H9 (cell line): ENCODE results near the gene MPP1. TPM values are rescaled to one million over a fixed set of nuclear protein-coding genes. Genes with fewer than 3 reads are reported as not detected.

Experiments used
- DNase-seq: peaks from one replicate; pipeline ENCODE4 v3.0.0-alpha.2; 2017
- H2AFZ ChIP-seq: one replicate; pipeline ENCODE4 v1.6.1; 2013; ENCODE audit warnings: mild to moderate bottlenecking, low read length, control low read depth, moderate library complexity
- H2AK5ac ChIP-seq: 2 replicates; pipeline ENCODE4 v1.6.1; 2013; ENCODE audit warnings: low read length, control low read depth, mixed read lengths; ENCODE audit not compliant: insufficient read length
- H2BK120ac ChIP-seq: one replicate; pipeline ENCODE4 v1.6.1; 2013; ENCODE audit warnings: low read depth, mild to moderate bottlenecking, low read length, control low read depth, inconsistent platforms; ENCODE audit not compliant: poor library complexity, severe bottlenecking
- H2BK12ac ChIP-seq: 2 replicates; pipeline ENCODE4 v1.6.1; 2013; ENCODE audit warnings: low read length, control low read depth, mixed read lengths, low read depth; ENCODE audit not compliant: insufficient read length
- H2BK15ac ChIP-seq: 2 replicates; pipeline ENCODE4 v1.6.1; 2013; ENCODE audit warnings: low read depth, low read length, control low read depth
- H2BK20ac ChIP-seq: one replicate; pipeline ENCODE4 v1.6.1; 2013; ENCODE audit warnings: low read depth, mild to moderate bottlenecking, low read length, control low read depth, inconsistent platforms; ENCODE audit not compliant: poor library complexity, severe bottlenecking
- H2BK5ac ChIP-seq: 2 replicates; pipeline ENCODE4 v1.6.1; 2013; ENCODE audit warnings: low read length, control low read depth, mixed read lengths; ENCODE audit not compliant: insufficient read length
- H3K14ac ChIP-seq: 2 replicates; pipeline ENCODE4 v1.6.1; 2013; ENCODE audit warnings: low read length, control low read depth; ENCODE audit not compliant: insufficient read depth
- H3K18ac ChIP-seq: 2 replicates; pipeline ENCODE4 v1.6.1; 2013; ENCODE audit warnings: low read depth, mild to moderate bottlenecking, mixed read lengths, low read length, control low read depth; ENCODE audit not compliant: insufficient read length
- H3K23ac ChIP-seq: 2 replicates; pipeline ENCODE4 v1.6.1; 2013; ENCODE audit warnings: low read length, control low read depth, mixed read lengths, low read depth; ENCODE audit not compliant: insufficient read length
- H3K23me2 ChIP-seq: 2 replicates; pipeline ENCODE4 v1.6.1; 2013; ENCODE audit warnings: low read depth, mild to moderate bottlenecking, mixed read lengths, low read length, control low read depth; ENCODE audit not compliant: insufficient read length, poor library complexity, severe bottlenecking
- H3K27ac ChIP-seq: 2 replicates; pipeline ENCODE4 v1.5.1; 2013; ENCODE audit warnings: low read length, control low read depth, mixed read lengths, low read depth; ENCODE audit not compliant: insufficient read length
- H3K27me3 ChIP-seq: 2 replicates; pipeline ENCODE4 v1.6.1; 2013; ENCODE audit warnings: low read length, control low read depth, inconsistent platforms; ENCODE audit not compliant: insufficient read depth
- H3K4ac ChIP-seq: 2 replicates; pipeline ENCODE4 v1.6.1; 2013; ENCODE audit warnings: low read depth, mild to moderate bottlenecking, control low read depth, inconsistent platforms, low read length, moderate library complexity
- H3K4me1 ChIP-seq: 2 replicates; pipeline ENCODE4 v1.6.1; 2013; ENCODE audit warnings: low read length, control low read depth, inconsistent platforms; ENCODE audit not compliant: insufficient read depth
- H3K4me2 ChIP-seq: 2 replicates; pipeline ENCODE4 v1.6.1; 2013; ENCODE audit warnings: low read length, control low read depth, mixed read lengths; ENCODE audit not compliant: insufficient read length, insufficient read depth
- H3K56ac ChIP-seq: 2 replicates; pipeline ENCODE4 v1.6.1; 2013; ENCODE audit warnings: low read depth, mild to moderate bottlenecking, mixed read lengths, low read length, control low read depth; ENCODE audit not compliant: insufficient read length
- H3K79me1 ChIP-seq: 2 replicates; pipeline ENCODE4 v1.6.1; 2013; ENCODE audit warnings: low read depth, mild to moderate bottlenecking, moderate library complexity, low read length, control low read depth, inconsistent platforms; ENCODE audit not compliant: insufficient read depth, poor library complexity, severe bottlenecking
- H3K79me2 ChIP-seq: 2 replicates; pipeline ENCODE4 v1.6.1; 2013; ENCODE audit warnings: low read length, control low read depth, inconsistent platforms; ENCODE audit not compliant: insufficient read depth
- H3K9ac ChIP-seq: 2 replicates; pipeline ENCODE4 v1.6.1; 2013; ENCODE audit warnings: low read length, control low read depth, mixed read lengths; ENCODE audit not compliant: insufficient read length; ENCODE audit errors: extremely low read depth
- H3K9me3 ChIP-seq: one replicate; pipeline ENCODE4 v1.6.1; 2013; ENCODE audit warnings: low read depth, low read length, inconsistent platforms; ENCODE audit not compliant: control insufficient read depth
- H3T11ph ChIP-seq: one replicate; pipeline ENCODE4 v1.6.1; 2013; ENCODE audit warnings: mild to moderate bottlenecking, low read length, control low read depth, inconsistent platforms
- H4K20me1 ChIP-seq: one replicate; pipeline ENCODE4 v1.6.1; 2013; ENCODE audit not compliant: control insufficient read depth, insufficient read length, insufficient read depth
- H4K5ac ChIP-seq: 2 replicates; pipeline ENCODE4 v1.6.1; 2013; ENCODE audit warnings: low read depth, mild to moderate bottlenecking, mixed read lengths, low read length, control low read depth; ENCODE audit not compliant: insufficient read length
- H4K8ac ChIP-seq: replicated peaks from 2 replicates; pipeline ENCODE4 v1.6.1; 2013; ENCODE audit warnings: low read length, control low read depth, mixed read lengths, low read depth; ENCODE audit not compliant: insufficient read length
- H4K91ac ChIP-seq: 2 replicates; pipeline ENCODE4 v1.6.1; 2013; ENCODE audit warnings: low read depth, mild to moderate bottlenecking, moderate library complexity, mixed read lengths, low read length, control low read depth; ENCODE audit not compliant: insufficient read length
- H3K27ac Mint-ChIP-seq, 3 experiments: 2 replicates in 2 of 3; 3 replicates in 1 of 3; pipeline ENCODE4 v1.8.0; 2020 to 2021; ENCODE audit warnings: mixed read lengths in 3 of 3, mild to moderate bottlenecking in 1 of 3, moderate library complexity in 1 of 3
- H3K27me3 Mint-ChIP-seq: 2 replicates; pipeline ENCODE4 v1.8.0; 2021; ENCODE audit warnings: low read depth, mild to moderate bottlenecking, moderate library complexity, mixed read lengths
- H3K36me3 Mint-ChIP-seq, 3 experiments: 2 replicates in 2 of 3; 3 replicates in 1 of 3; pipeline ENCODE4 v1.8.0; 2020 to 2021; ENCODE audit warnings: low read depth in 3 of 3, mixed read lengths in 3 of 3; ENCODE audit not compliant: insufficient read depth in 1 of 3
- H3K4me1 Mint-ChIP-seq, 2 experiments: 2 replicates each; pipeline ENCODE4 v1.8.0; 2020; ENCODE audit warnings: mixed read lengths in 2 of 2
- H3K4me3 Mint-ChIP-seq, 2 experiments: 2 replicates in 1 of 2; 3 replicates in 1 of 2; pipeline ENCODE4 v1.8.0; 2020 to 2021; ENCODE audit warnings: mild to moderate bottlenecking in 2 of 2, mixed read lengths in 2 of 2, moderate library complexity in 1 of 2
- H3K9me3 Mint-ChIP-seq, 2 experiments: 2 replicates in 1 of 2; 3 replicates in 1 of 2; pipeline ENCODE4 v1.8.0; 2020; ENCODE audit warnings: mild to moderate bottlenecking in 2 of 2, mixed read lengths in 2 of 2, moderate library complexity in 1 of 2
- CTCF ChIP-seq: fragments of 200-600 bp; sonication (generic); conservative IDR thresholded peaks from 3 replicates; pipeline ENCODE4 v1.8.0; 2021; ENCODE audit warnings: antibody characterized with exemption, mild to moderate bottlenecking
- WGBS: extraction: QIAGEN DNeasy Blood & Tissue Kit; methylation state at CpG from one replicate; pipeline ENCODE4 v1.1.7; 2013; ENCODE audit warnings: missing lambda C conversion rate, low lambda C conversion rate, mixed read lengths; ENCODE audit not compliant: insufficient read length; ENCODE audit errors: extremely low coverage; 5-methylcytosine and 5-hydroxymethylcytosine counted together
- total RNA-seq: library from RNA; stranded (reverse); gene quantifications from 2 replicates; pipeline ENCODE4 v1.2.1, GENCODE V29; 2021

The MPP1 gene
- total RNA-seq, 1 experiment from 2014 or later = 17.9 TPM

- Mint-ChIP-seq H3K9me3 (peaks cover 64 to 75% of the 10 kb centered on the region in 2 experiments), H3K4me1 (peaks cover 7 to 11% of the 10 kb centered on the region in 2 experiments), H3K27ac (no peak overlapping the region), H3K36me3 (peaks cover 0 to 12% (median 6%) of the 10 kb centered on the region in 3 experiments; a peak in 5 of 7 replicates), H3K4me3 (no peak overlapping the region), H3K27me3 (peaks cover 4% of the 10 kb centered on the region; the same call in 1 of the 2 replicates)
- Histone ChIP-seq H4K8ac (no peak overlapping the region), H2BK12ac (no peak overlapping the region), H3K23ac (no peak overlapping the region), H3T11ph (no peak overlapping the region), H3K79me2 (no peaks in the 10 kb centered on the region; the same call in 1 of the 2 replicates), H2AK5ac (no peak overlapping the region), H3K23me2 (peaks cover 3% of the 10 kb centered on the region), H2BK5ac (no peak overlapping the region), H3K18ac (no peak overlapping the region), H4K91ac (no peak overlapping the region), H4K5ac (no peak overlapping the region), H3K4me2 (no peak overlapping the region), H4K20me1 (no peaks in the 10 kb centered on the region), H2BK120ac (no peak overlapping the region), H3K27ac (no peak overlapping the region), H3K9me3 (peaks cover 40% of the 10 kb centered on the region), H2BK20ac (no peak overlapping the region), H3K79me1 (no peaks in the 10 kb centered on the region), H3K4ac (no peak overlapping the region), H3K14ac (no peak overlapping the region), H2BK15ac (no peak overlapping the region), H3K9ac (no peak overlapping the region), H3K56ac (no peak overlapping the region), H2AFZ (no peak overlapping the region), H3K27me3 (no peaks in the 10 kb centered on the region), H3K4me1 (no peaks in the 10 kb centered on the region)
- no CpG with 5 or more reads among the region's 7 CpGs for WGBS
- no peak for DNase-seq
- TF ChIP-seq CTCF = no peak
Measured at GRCh38 chrX:154793084-154793795, 12.0 kb downstream of the MPP1 start.
